Esophagus squamous epithelium (tissue), 4 donors: ENCODE measurements around the gene CES1.

Source experiments
- CTCF ChIP-seq, 6 experiments: fragments of 450-650 bp in 4 of 6; fragments of 200-600 bp in 2 of 6; sonication (generic) in 2 of 6; IDR thresholded peaks; one replicate each; pipeline ENCODE4 v1.5.1; 2016 to 2019; ENCODE audit warnings: antibody characterized with exemption in 6 of 6, mild to moderate bottlenecking in 4 of 6, moderate library complexity in 4 of 6
- POLR2A ChIP-seq, 4 donors: fragments of 450-650 bp; IDR thresholded peaks; one replicate each; pipeline ENCODE4 v1.6.1; 2017; ENCODE audit warnings: antibody characterized with exemption in 4 of 4, mild to moderate bottlenecking in 4 of 4, moderate library complexity in 3 of 4

DNA sequence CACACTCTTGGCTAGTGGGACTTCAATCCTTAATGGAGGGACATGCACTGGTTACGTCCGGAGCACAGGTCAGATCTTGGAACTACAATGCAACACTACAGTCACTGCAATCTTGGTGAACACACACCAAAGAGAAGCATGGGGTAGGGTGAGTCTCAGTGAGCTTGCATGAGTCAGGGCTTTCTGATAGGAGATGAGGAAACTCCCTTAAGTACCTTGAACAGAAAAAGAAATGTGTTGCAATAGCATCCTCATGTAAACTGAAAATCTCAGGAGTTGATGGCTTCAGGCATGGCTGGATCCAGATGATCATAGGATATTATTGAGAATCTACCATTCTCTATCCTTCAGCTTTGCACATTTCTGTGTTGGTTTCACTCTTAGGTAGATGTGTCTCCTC lies 54.1 kb downstream of the CES1 start:
- TF ChIP-seq CTCF (IDR thresholded peaks at IDR 0.05) (no peak), POLR2A (IDR thresholded peaks at IDR 0.05) (no peak)
